ENCODE results near the gene KCTD19.
"Not testable (repeated sequence)": the region's sequence is repeated elsewhere in the genome, so short reads cannot be mapped to it uniquely, and the experiment has no call there.

KCTD19 gene

GRCh38 chr16:67357561-67357960 lies 31.0 kb upstream of the KCTD19 start:
- no peak overlapping the region for H3K4me3 ChIP-seq (ENCODE audit: low read depth, low read length)
- TF ChIP-seq CTCF (IDR thresholded peaks at IDR 0.05; ENCODE audit: borderline replicate concordance, insufficient read depth, low read depth, low read length): no peak

GRCh38 chr16:67356396-67356795 lies 29.9 kb upstream of the KCTD19 start:
- TF ChIP-seq CTCF (IDR thresholded peaks at IDR 0.05; ENCODE audit: borderline replicate concordance, insufficient read depth, low read depth, low read length): no peak
- H3K4me3 ChIP-seq (ENCODE audit: low read depth, low read length): no peak overlapping the region

- H3K4me3 ChIP-seq (ENCODE audit: low read depth, low read length): not testable (repeated sequence)
Measured at GRCh38 chr16:67352463-67352862, 25.9 kb upstream of the KCTD19 start.

- TF ChIP-seq CTCF (IDR thresholded peaks at IDR 0.05; ENCODE audit: borderline replicate concordance, insufficient read depth, low read depth, low read length): no peak
Measured at GRCh38 chr16:67350324-67350723, 23.8 kb upstream of the KCTD19 start.

GRCh38 chr16:67349172-67349571 lies 22.6 kb upstream of the KCTD19 start:
- no peak for TF ChIP-seq CTCF (IDR thresholded peaks at IDR 0.05; ENCODE audit: borderline replicate concordance, insufficient read depth, low read depth, low read length)
- H3K4me3 ChIP-seq (ENCODE audit: low read depth, low read length): no peak overlapping the region

More at GRCh38 chr16:67350324-67350723, 23.8 kb upstream of the KCTD19 start:
- H3K4me3 ChIP-seq (ENCODE audit: low read depth, low read length): no peak overlapping the region

- TF ChIP-seq CTCF (IDR thresholded peaks at IDR 0.05; ENCODE audit: borderline replicate concordance, insufficient read depth, low read depth, low read length): no peak
- H3K4me3 ChIP-seq (ENCODE audit: low read depth, low read length): no peak overlapping the region
Measured at GRCh38 chr16:67346341-67346740, 19.8 kb upstream of the KCTD19 start.

GRCh38 chr16:67345401-67345800 lies 18.9 kb upstream of the KCTD19 start:
- no peak for TF ChIP-seq CTCF (IDR thresholded peaks at IDR 0.05; ENCODE audit: borderline replicate concordance, insufficient read depth, low read depth, low read length)
- no peak overlapping the region for H3K4me3 ChIP-seq (ENCODE audit: low read depth, low read length)

- no peak for TF ChIP-seq CTCF (IDR thresholded peaks at IDR 0.05; ENCODE audit: borderline replicate concordance, insufficient read depth, low read depth, low read length)
Measured at GRCh38 chr16:67342616-67343015, 16.1 kb upstream of the KCTD19 start.

More at GRCh38 chr16:67342616-67343015, 16.1 kb upstream of the KCTD19 start:
- no peak overlapping the region for H3K4me3 ChIP-seq (ENCODE audit: low read depth, low read length)

Data from GM12875 (cell line).